Gastroesophageal sphincter (tissue), 3 donors: ENCODE results near the gene S100A16.

Source experiments
- CTCF ChIP-seq, 4 experiments: fragments of 200-600 bp in 2 of 4; fragments of 450-650 bp in 2 of 4; sonication (generic) in 1 of 4; IDR thresholded peaks; one replicate each; pipeline ENCODE4 v1.5.1; 2017 to 2019; ENCODE audit warnings: antibody characterized with exemption in 4 of 4, mild to moderate bottlenecking in 2 of 4, moderate library complexity in 2 of 4
- POLR2A ChIP-seq, 2 donors: fragments of 450-650 bp; IDR thresholded peaks; one replicate each; pipeline ENCODE4 v1.6.1; 2017; ENCODE audit warnings: antibody characterized with exemption in 2 of 2, mild to moderate bottlenecking in 2 of 2, moderate library complexity in 1 of 2
- POLR2AphosphoS5 ChIP-seq: sonication (generic); formaldehyde crosslinking; IDR thresholded peaks from one replicate; pipeline ENCODE4 v1.6.1; 2017; ENCODE audit warnings: antibody characterized with exemption

- peak; percentile 57 to 86 (median 76) for TF ChIP-seq CTCF (IDR thresholded peaks at IDR 0.05)
- TF ChIP-seq POLR2A (IDR thresholded peaks at IDR 0.05), result no peak
- peak; percentile 92 for TF ChIP-seq POLR2AphosphoS5
Measured at GRCh38 chr1:153572569-153573015, 40.3 kb downstream of the S100A16 start.
